Activated CD8-positive, alpha-beta T cell treated with anti-CD3 and anti-CD28 coated beads for 36 hours (primary cell): ENCODE measurements around the gene TRIM3. TPM values are rescaled to one million over a fixed set of nuclear protein-coding genes. Genes with fewer than 3 reads are reported as not detected.

Experiments used
- ATAC-seq: fragments of 200-7000 bp; cut with Tn5 transposase; one replicate; pipeline ENCODE4 v1.10.0; 2021; ENCODE audit warnings: mild to moderate bottlenecking, moderate library complexity
- CTCF ChIA-PET: fragments of 350-600 bp; sonication (Branson Sonifier 250); formaldehyde crosslinking; loops from one replicate; lab custom pipeline; 2021; ENCODE audit warnings: antibody characterized with exemption; lab: Charles Lee
- POLR2A ChIA-PET: fragments of 350-600 bp; sonication (Branson Sonifier 250); formaldehyde crosslinking; loops from one replicate; lab custom pipeline; 2021; ENCODE audit warnings: antibody characterized with exemption; lab: Charles Lee
- DNase-seq: peaks from one replicate; pipeline ENCODE4 v3.0.0-alpha.2; 2020
- H3K27ac Mint-ChIP-seq: one replicate; pipeline ENCODE4 v1.8.0; 2021; ENCODE audit warnings: mild to moderate bottlenecking, mixed read lengths
- H3K27me3 Mint-ChIP-seq: one replicate; pipeline ENCODE4 v1.8.0; 2021; ENCODE audit warnings: mixed read lengths
- H3K36me3 Mint-ChIP-seq: one replicate; pipeline ENCODE4 v1.8.0; 2021; ENCODE audit warnings: low read depth, mixed read lengths
- H3K4me1 Mint-ChIP-seq: one replicate; pipeline ENCODE4 v1.8.0; 2021; ENCODE audit warnings: low read depth, mixed read lengths
- H3K4me3 Mint-ChIP-seq: one replicate; pipeline ENCODE4 v1.8.0; 2021; ENCODE audit warnings: mild to moderate bottlenecking, moderate library complexity, mixed read lengths
- H3K9me3 Mint-ChIP-seq: one replicate; pipeline ENCODE4 v1.8.0; 2021; ENCODE audit warnings: mixed read lengths
- CTCF ChIP-seq: fragments of 200-600 bp; IDR thresholded peaks from one replicate; pipeline ENCODE4 v1.8.0; 2022; ENCODE audit warnings: antibody characterized with exemption, mild to moderate bottlenecking
- intact Hi-C: fragments of 100-400 bp; cut with micrococcal nuclease; formaldehyde crosslinking; loops from one replicate; pipeline ENCODE4 v1.10.0; 2022
- total RNA-seq, 2 experiments: library from RNA; stranded (reverse); gene quantifications; one replicate each; pipeline ENCODE4 v1.2.3, GENCODE V29; 2021

The TRIM3 gene
- total RNA-seq, 2 experiments from 2014 or later: 4.4 to 5.5 TPM

DNA sequence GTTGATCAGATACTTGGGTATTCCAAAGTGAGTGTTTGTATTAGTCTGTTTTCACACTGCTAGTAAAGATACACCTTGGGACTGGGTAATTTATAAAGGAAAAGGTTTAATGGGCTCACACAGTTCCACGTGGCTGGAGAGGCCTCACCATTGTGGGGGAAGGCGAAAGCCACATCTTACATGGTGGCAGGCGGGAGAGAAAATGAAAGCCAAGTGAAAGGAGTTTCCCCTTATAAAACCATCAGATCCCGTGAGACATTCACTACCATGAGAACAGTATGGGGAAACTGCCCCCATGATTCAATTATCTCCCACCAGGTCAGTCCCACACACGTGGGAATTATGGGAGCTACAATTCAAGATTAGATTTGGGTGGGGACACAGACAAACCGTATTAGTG lies 14.6 kb upstream of the TRIM3 start:
- Mint-ChIP-seq H3K4me3 (no peak overlapping the region), H3K9me3 (no peaks in the 10 kb centered on the region), H3K36me3 (peaks cover 28% of the 10 kb centered on the region), H3K4me1 (peaks cover 11% of the 10 kb centered on the region), H3K27ac (no peak overlapping the region), H3K27me3 (no peaks in the 10 kb centered on the region)
- ATAC-seq (no peak), DNase-seq (no peak)
- TF ChIP-seq CTCF: no peak
- intact Hi-C loops: no loop called here
- ChIA-PET POLR2A (interaction anchor here (1.0 kb wide), 1 partner anchor 13 kb away, joined by 3 read pairs; no protein-coding TSS in a partner anchor), CTCF (interaction anchor here (1.3 to 1.4 kb wide), 2 partner anchors 17 to 109 kb away, joined by 3 to 4 read pairs; no protein-coding TSS in a partner anchor)

DNA sequence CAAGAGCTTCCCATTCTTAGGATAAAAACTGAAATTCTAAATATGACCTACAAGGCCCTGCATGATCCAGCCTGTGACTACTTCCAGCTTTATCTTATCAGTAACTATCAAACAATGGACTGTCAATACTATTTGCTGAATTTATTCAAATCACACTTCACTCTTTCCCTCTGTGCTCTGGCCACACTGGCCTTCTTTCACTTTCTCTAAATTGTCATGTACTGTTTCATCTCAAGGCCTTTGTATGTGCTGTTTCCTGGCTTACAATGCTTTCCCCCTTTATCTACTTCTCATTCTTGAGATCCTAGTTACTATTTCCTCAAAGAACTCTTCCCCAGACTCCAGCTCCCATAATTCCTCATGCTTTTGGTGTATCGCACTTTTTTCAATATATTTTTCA lies 13.2 kb upstream of the TRIM3 start:
- POLR2A ChIA-PET: interaction anchor here (0.6 to 1.4 kb wide), 4 partner anchors 8 to 193 kb away, joined by 3 to 5 read pairs (median 4); partner anchors contain the start of gene TRIM3
- CTCF ChIA-PET: interaction anchor here (1.4 to 3.8 kb wide), 5 partner anchors 21 to 134 kb away, joined by 4 to 18 read pairs (median 11); no protein-coding TSS in a partner anchor
- Mint-ChIP-seq H3K9me3 (no peaks in the 10 kb centered on the region), H3K27me3 (no peaks in the 10 kb centered on the region), H3K4me3 (no peak overlapping the region), H3K27ac (no peak overlapping the region), H3K36me3 (peaks cover 36% of the 10 kb centered on the region), H3K4me1 (peaks cover 19% of the 10 kb centered on the region)
- no peak for ATAC-seq
- no peak for TF ChIP-seq CTCF
- intact Hi-C loops: no loop called here
- DNase-seq: no peak

- ChIA-PET POLR2A (interaction anchor here (0.6 to 4.0 kb wide), 6 partner anchors 9 to 194 kb away, joined by 3 to 17 read pairs (median 4); partner anchors contain the start of gene TRIM3), CTCF (interaction anchor here (1.4 to 3.8 kb wide), 5 partner anchors 21 to 133 kb away, joined by 4 to 18 read pairs (median 11); no protein-coding TSS in a partner anchor)
- intact Hi-C loops: no loop called here
- Mint-ChIP-seq H3K9me3 (no peaks in the 10 kb centered on the region), H3K4me3 (no peak overlapping the region), H3K4me1 (peaks cover 19% of the 10 kb centered on the region), H3K27ac (no peak overlapping the region), H3K36me3 (peaks cover 31% of the 10 kb centered on the region), H3K27me3 (no peaks in the 10 kb centered on the region)
- ATAC-seq (no peak), DNase-seq (no peak)
- TF ChIP-seq CTCF: no peak
Measured at GRCh38 chr11:6486256-6486655, 12.5 kb upstream of the TRIM3 start.

- ATAC-seq: no peak
- intact Hi-C loops: no loop called here
- ChIA-PET POLR2A (interaction anchor here (0.6 to 4.0 kb wide), 3 partner anchors 11 to 197 kb away, joined by 3 to 17 read pairs (median 5); partner anchors contain the start of gene TRIM3), CTCF (interaction anchor here (0.9 to 3.8 kb wide), 6 partner anchors 42 to 198 kb away, joined by 3 to 18 read pairs (median 5); partner anchors contain the start of gene MRPL17)
- H3K9me3 Mint-ChIP-seq: no peaks in the 10 kb centered on the region
- no peak for DNase-seq
- peaks cover 21% of the 10 kb centered on the region for H3K4me1 Mint-ChIP-seq
- TF ChIP-seq CTCF: no peak
- no peak overlapping the region for H3K27ac Mint-ChIP-seq
- no peak overlapping the region for H3K4me3 Mint-ChIP-seq
- H3K27me3 Mint-ChIP-seq: no peaks in the 10 kb centered on the region
- H3K36me3 Mint-ChIP-seq: peaks cover 31% of the 10 kb centered on the region
Measured at GRCh38 chr11:6485661-6486060, 11.9 kb upstream of the TRIM3 start.

- intact Hi-C loops: no loop called here
- H3K27me3 Mint-ChIP-seq: no peaks in the 10 kb centered on the region
- peak overlapping the region; percentile 96 for H3K27ac Mint-ChIP-seq
- no peaks in the 10 kb centered on the region for H3K9me3 Mint-ChIP-seq
- POLR2A ChIA-PET: interaction anchor here (0.8 to 4.5 kb wide), 9 partner anchors 9 to 264 kb away, joined by 3 to 25 read pairs (median 5); partner anchors contain the start of genes DNHD1 and TRIM3
- ATAC-seq (no peak), DNase-seq (no peak)
- CTCF ChIA-PET: interaction anchor here (1.1 to 2.4 kb wide), 10 partner anchors 10 to 255 kb away, joined by 3 to 32 read pairs (median 6); partner anchors contain the start of genes MRPL17, SMPD1 and TRIM3
- H3K4me1 Mint-ChIP-seq: peaks cover 36% of the 10 kb centered on the region
- no peak for TF ChIP-seq CTCF
- H3K4me3 Mint-ChIP-seq: peak overlapping the region; percentile 87
- peaks cover 22% of the 10 kb centered on the region for H3K36me3 Mint-ChIP-seq
Measured at GRCh38 chr11:6483015-6483414, 9.3 kb upstream of the TRIM3 start.
